ENCODE measurements around the gene CWC27. TPM values are rescaled to one million over a fixed set of nuclear protein-coding genes. Genes with fewer than 3 reads are reported as not detected.
A peak's percentile ranks its signal among the peaks of the same experiment; 100 is the strongest.

CWC27 gene
- polyA plus RNA-seq, 1 donor = 20.8 TPM

GRCh38 chr5:65037831-65038815, 269.4 kb downstream of the CWC27 start:
- Histone ChIP-seq H3K4me3 (ENCODE audit: low read length) (no peak overlapping the region), H3K4me1 (ENCODE audit: control insufficient read depth, insufficient read depth, low read length) (peaks cover 5% of the 10 kb centered on the region), H3K27me3 (ENCODE audit: control insufficient read depth, insufficient read depth, low read length) (no peaks in the 10 kb centered on the region), H3K9me3 (ENCODE audit: control insufficient read depth, low read depth, low read length) (no peaks in the 10 kb centered on the region), H3K36me3 (ENCODE audit: control insufficient read depth, insufficient read depth, low read length) (no peaks in the 10 kb centered on the region), H3K27ac (ENCODE audit: low read length) (no peak overlapping the region)
- peak; percentile 38 to 48 for DNase-seq
- 93% methylated on average over 2 of the region's 9 CpGs for WGBS (ENCODE audit: insufficient coverage, low lambda C conversion rate)

- no peak overlapping the region for H3K4me3 ChIP-seq (ENCODE audit: low read length)
- DNase-seq = no peak
- no peak overlapping the region for H3K27ac ChIP-seq (ENCODE audit: low read length)
- H3K4me1 ChIP-seq (ENCODE audit: control insufficient read depth, insufficient read depth, low read length) = no peaks in the 10 kb centered on the region
- no peaks in the 10 kb centered on the region for H3K9me3 ChIP-seq (ENCODE audit: control insufficient read depth, low read depth, low read length)
- no CpG with 5 or more reads among the region's 2 CpGs for WGBS (ENCODE audit: insufficient coverage, low lambda C conversion rate)
- H3K36me3 ChIP-seq (ENCODE audit: control insufficient read depth, insufficient read depth, low read length) = no peaks in the 10 kb centered on the region
- no peaks in the 10 kb centered on the region for H3K27me3 ChIP-seq (ENCODE audit: control insufficient read depth, insufficient read depth, low read length)
These were observed 272.8 kb downstream of the CWC27 start for GRCh38 chr5:65041296-65042158.

- Histone ChIP-seq H3K36me3 (ENCODE audit: control insufficient read depth, insufficient read depth, low read length) (no peaks in the 10 kb centered on the region), H3K27ac (ENCODE audit: low read length) (no peak overlapping the region), H3K9me3 (ENCODE audit: control insufficient read depth, low read depth, low read length) (no peaks in the 10 kb centered on the region), H3K27me3 (ENCODE audit: control insufficient read depth, insufficient read depth, low read length) (no peaks in the 10 kb centered on the region), H3K4me3 (ENCODE audit: low read length) (no peak overlapping the region), H3K4me1 (ENCODE audit: control insufficient read depth, insufficient read depth, low read length) (no peaks in the 10 kb centered on the region)
- DNase-seq = no peak
- 85% methylated on average over 2 of the region's 5 CpGs for WGBS (ENCODE audit: insufficient coverage, low lambda C conversion rate)
These were observed 275.2 kb downstream of the CWC27 start for GRCh38 chr5:65043843-65044359.

GRCh38 chr5:65047225-65047624, 278.5 kb downstream of the CWC27 start:
- WGBS (ENCODE audit: insufficient coverage, low lambda C conversion rate) = no CpG with 5 or more reads among the region's 3 CpGs
- no peaks in the 10 kb centered on the region for H3K27me3 ChIP-seq (ENCODE audit: control insufficient read depth, insufficient read depth, low read length)
- no peak overlapping the region for H3K4me3 ChIP-seq (ENCODE audit: low read length)
- H3K36me3 ChIP-seq (ENCODE audit: control insufficient read depth, insufficient read depth, low read length) = no peaks in the 10 kb centered on the region
- no peaks in the 10 kb centered on the region for H3K9me3 ChIP-seq (ENCODE audit: control insufficient read depth, low read depth, low read length)
- no peaks in the 10 kb centered on the region for H3K4me1 ChIP-seq (ENCODE audit: control insufficient read depth, insufficient read depth, low read length)
- no peak overlapping the region for H3K27ac ChIP-seq (ENCODE audit: low read length)
- no peak for DNase-seq

- Histone ChIP-seq H3K4me3 (ENCODE audit: low read length) (no peak overlapping the region), H3K36me3 (ENCODE audit: control insufficient read depth, insufficient read depth, low read length) (no peaks in the 10 kb centered on the region), H3K4me1 (ENCODE audit: control insufficient read depth, insufficient read depth, low read length) (no peaks in the 10 kb centered on the region), H3K9me3 (ENCODE audit: control insufficient read depth, low read depth, low read length) (no peaks in the 10 kb centered on the region), H3K27me3 (ENCODE audit: control insufficient read depth, insufficient read depth, low read length) (no peaks in the 10 kb centered on the region), H3K27ac (ENCODE audit: low read length) (no peak overlapping the region)
- no peak for DNase-seq
- WGBS (ENCODE audit: insufficient coverage, low lambda C conversion rate) = no CpG with 5 or more reads among the region's 2 CpGs
These were observed 279.4 kb downstream of the CWC27 start for GRCh38 chr5:65047948-65048690.

- H3K27me3 ChIP-seq (ENCODE audit: control insufficient read depth, insufficient read depth, low read length) = no peaks in the 10 kb centered on the region
- no peaks in the 10 kb centered on the region for H3K36me3 ChIP-seq (ENCODE audit: control insufficient read depth, insufficient read depth, low read length)
- no peak overlapping the region for H3K27ac ChIP-seq (ENCODE audit: low read length)
- no peak for DNase-seq
- no peaks in the 10 kb centered on the region for H3K9me3 ChIP-seq (ENCODE audit: control insufficient read depth, low read depth, low read length)
- H3K4me3 ChIP-seq (ENCODE audit: low read length) = no peak overlapping the region
- H3K4me1 ChIP-seq (ENCODE audit: control insufficient read depth, insufficient read depth, low read length) = no peaks in the 10 kb centered on the region
These were observed 281.4 kb downstream of the CWC27 start for GRCh38 chr5:65050140-65050539.

GRCh38 chr5:65050826-65051498, 282.2 kb downstream of the CWC27 start:
- H3K27me3 ChIP-seq (ENCODE audit: control insufficient read depth, insufficient read depth, low read length) = no peaks in the 10 kb centered on the region
- DNase-seq = no peak
- H3K4me3 ChIP-seq (ENCODE audit: low read length) = no peak overlapping the region
- no peak overlapping the region for H3K27ac ChIP-seq (ENCODE audit: low read length)
- H3K4me1 ChIP-seq (ENCODE audit: control insufficient read depth, insufficient read depth, low read length) = no peaks in the 10 kb centered on the region
- WGBS (ENCODE audit: insufficient coverage, low lambda C conversion rate) = no CpG with 5 or more reads among the region's 5 CpGs
- H3K36me3 ChIP-seq (ENCODE audit: control insufficient read depth, insufficient read depth, low read length) = no peaks in the 10 kb centered on the region
- no peaks in the 10 kb centered on the region for H3K9me3 ChIP-seq (ENCODE audit: control insufficient read depth, low read depth, low read length)

GRCh38 chr5:65055938-65056337, 287.2 kb downstream of the CWC27 start:
- Histone ChIP-seq H3K9me3 (ENCODE audit: control insufficient read depth, low read depth, low read length) (no peaks in the 10 kb centered on the region), H3K27ac (ENCODE audit: low read length) (no peak overlapping the region), H3K36me3 (ENCODE audit: control insufficient read depth, insufficient read depth, low read length) (no peaks in the 10 kb centered on the region), H3K4me1 (ENCODE audit: control insufficient read depth, insufficient read depth, low read length) (no peaks in the 10 kb centered on the region), H3K4me3 (ENCODE audit: low read length) (no peak overlapping the region), H3K27me3 (ENCODE audit: control insufficient read depth, insufficient read depth, low read length) (no peaks in the 10 kb centered on the region)
- DNase-seq = no peak
- 100% methylated on average over 1 of the region's 1 CpG for WGBS (ENCODE audit: insufficient coverage, low lambda C conversion rate)

GRCh38 chr5:65059681-65060598, 291.2 kb downstream of the CWC27 start:
- no peak for DNase-seq
- WGBS (ENCODE audit: insufficient coverage, low lambda C conversion rate) = no CpG with 5 or more reads among the region's 6 CpGs
- Histone ChIP-seq H3K9me3 (ENCODE audit: control insufficient read depth, low read depth, low read length) (no peaks in the 10 kb centered on the region), H3K27me3 (ENCODE audit: control insufficient read depth, insufficient read depth, low read length) (no peaks in the 10 kb centered on the region), H3K36me3 (ENCODE audit: control insufficient read depth, insufficient read depth, low read length) (no peaks in the 10 kb centered on the region), H3K27ac (ENCODE audit: low read length) (no peak overlapping the region), H3K4me3 (ENCODE audit: low read length) (no peak overlapping the region), H3K4me1 (ENCODE audit: control insufficient read depth, insufficient read depth, low read length) (no peaks in the 10 kb centered on the region)

All from large intestine (tissue), 3 donors.